HepG2 (cell line): ENCODE measurements around the gene MAGEA9B. TPM values are rescaled to one million over a fixed set of nuclear protein-coding genes. Genes with fewer than 3 reads are reported as not detected.

Source experiments
- ASH2L ChIP-seq: fragments of 300-600, 200-600 bp; sonication (generic); IDR thresholded peaks from 2 replicates; pipeline ENCODE4 v1.7.0; 2017; ENCODE audit warnings: low read depth, mild to moderate bottlenecking, moderate library complexity, mixed read lengths, low read length; ENCODE audit not compliant: insufficient read length
- ETV5 ChIP-seq: IDR thresholded peaks from 2 replicates; pipeline ENCODE4 v1.6.1; 2018; ENCODE audit warnings: missing biosample characterization, missing genetic modification reagents, inconsistent platforms, borderline replicate concordance
- FOXK1 ChIP-seq: sonication (generic); formaldehyde crosslinking; IDR thresholded peaks from 2 replicates; pipeline ENCODE4 v1.4.0; 2020; ENCODE audit warnings: low read depth, missing genetic modification reagents, borderline replicate concordance
- HNRNPL ChIP-seq: fragments of 200-400 bp; formaldehyde crosslinking; IDR thresholded peaks from 2 replicates; pipeline ENCODE4 v1.6.1; 2017; ENCODE audit warnings: mild to moderate bottlenecking, low read depth, low read length
- HOXA3 ChIP-seq: sonication (generic); formaldehyde crosslinking; IDR thresholded peaks from 2 replicates; pipeline ENCODE4 v1.5.0; 2020; ENCODE audit warnings: missing genetic modification reagents
- KMT2B ChIP-seq: IDR thresholded peaks from 2 replicates; pipeline ENCODE4 v1.6.1; 2016; ENCODE audit warnings: missing genetic modification reagents, missing compliant biosample characterization
- MAZ ChIP-seq, 2 experiments: sonication (generic) in 1 of 2; formaldehyde crosslinking in 1 of 2; IDR thresholded peaks; 2 replicates each; pipeline versions ENCODE4 v1.5.0 to v1.6.1; 2012 to 2020; ENCODE audit warnings: low read depth in 2 of 2, mild to moderate bottlenecking in 2 of 2, borderline replicate concordance in 1 of 2, improper control_type of control experiment in 1 of 2, low read length in 1 of 2, missing genetic modification reagents in 1 of 2, moderate library complexity in 1 of 2
- NBN ChIP-seq: fragments of 450-650 bp; conservative IDR thresholded peaks from 2 replicates; pipeline ENCODE4 v1.6.1; 2017
- SMARCE1 ChIP-seq: fragments of 450-650 bp; IDR thresholded peaks from 2 replicates; pipeline ENCODE4 v1.6.1; 2017; ENCODE audit warnings: borderline replicate concordance
- TP53 ChIP-seq: sonication (generic); formaldehyde crosslinking; conservative IDR thresholded peaks from 2 replicates; pipeline ENCODE4 v1.4.0; 2020; ENCODE audit warnings: missing genetic modification reagents
- ZC3H13 ChIP-seq: sonication (generic); formaldehyde crosslinking; IDR thresholded peaks from 2 replicates; pipeline ENCODE4 v1.8.1; 2023; ENCODE audit warnings: mild to moderate bottlenecking, missing genetic modification reagents, moderate library complexity
- ZFP62 ChIP-seq: sonication (generic); formaldehyde crosslinking; IDR thresholded peaks from 2 replicates; pipeline ENCODE4 v1.4.0; 2020; ENCODE audit warnings: missing genetic modification reagents
- ZIK1 ChIP-seq: sonication (generic); formaldehyde crosslinking; IDR thresholded peaks from 2 replicates; pipeline ENCODE4 v1.5.0; 2020; ENCODE audit warnings: mild to moderate bottlenecking, low read depth, missing genetic modification reagents, borderline replicate concordance
- ZNF441 ChIP-seq: sonication (generic); formaldehyde crosslinking; IDR thresholded peaks from 2 replicates; pipeline ENCODE4 v1.7.0; 2021; ENCODE audit warnings: missing genetic modification reagents, borderline replicate concordance
- ZNF549 ChIP-seq: sonication (generic); formaldehyde crosslinking; IDR thresholded peaks from 2 replicates; pipeline ENCODE4 v1.5.0; 2020; ENCODE audit warnings: missing genetic modification reagents
- ZNF761 ChIP-seq: sonication (generic); formaldehyde crosslinking; conservative IDR thresholded peaks from 2 replicates; pipeline ENCODE4 v1.4.0; 2020; ENCODE audit warnings: mild to moderate bottlenecking, missing genetic modification reagents
- polyA plus RNA-seq, 8 experiments: library from polyadenylated mRNA; depleted of rRNA in 3 of 8; stranded (reverse) in 7 of 8; unstranded in 1 of 8; fragments of >200 nt; fragmentation: Illumina TruSeq in 4 of 8; extraction: Trizol in 4 of 8; gene quantifications; 2 replicates each; pipeline versions ENCODE4 v1.2.1 to v1.2.3, GENCODE V29; 2011 to 2016; ENCODE audit warnings: low read depth in 4 of 8, missing spikeins in 1 of 8, mixed read lengths in 1 of 8; ENCODE audit not compliant: insufficient read depth in 1 of 8
- total RNA-seq, 5 experiments: library from RNA; depleted of rRNA; stranded (reverse); fragments of >200 nt; fragmentation: Illumina TruSeq; extraction: Trizol; gene quantifications; 2 replicates each; pipeline ENCODE4 v1.2.3, GENCODE V29; 2016; ENCODE audit warnings: low read depth in 1 of 5
- TF ChIP-seq, protein P1 (sequence below): sonication (generic); formaldehyde crosslinking; IDR thresholded peaks from 2 replicates; pipeline ENCODE4 v1.4.0; 2020; ENCODE audit warnings: missing genetic modification reagents
- TF ChIP-seq, protein P2 (sequence below): sonication (generic); formaldehyde crosslinking; conservative IDR thresholded peaks from 2 replicates; pipeline ENCODE4 v1.5.0; 2020; ENCODE audit warnings: missing genetic modification reagents
- TF ChIP-seq, protein P3 (sequence below): sonication (generic); formaldehyde crosslinking; IDR thresholded peaks from 2 replicates; pipeline ENCODE4 v1.5.0; 2020; ENCODE audit warnings: missing genetic modification reagents
- TF ChIP-seq, protein P4 (sequence below): sonication (generic); formaldehyde crosslinking; IDR thresholded peaks from 2 replicates; pipeline ENCODE4 v1.4.0; 2020; ENCODE audit warnings: mild to moderate bottlenecking, missing genetic modification reagents
- TF ChIP-seq, protein P5 (sequence below): sonication (generic); formaldehyde crosslinking; IDR thresholded peaks from 2 replicates; pipeline ENCODE4 v1.9.0; 2021; ENCODE audit warnings: missing genetic modification reagents, mild to moderate bottlenecking, borderline replicate concordance

The MAGEA9B gene
- total and polyA plus RNA-seq, 2 of the 13 experiments (the other 11 are each of a cell fraction or from before 2014, with no cell fraction given) = 0.07 to 0.11 TPM

DNA sequence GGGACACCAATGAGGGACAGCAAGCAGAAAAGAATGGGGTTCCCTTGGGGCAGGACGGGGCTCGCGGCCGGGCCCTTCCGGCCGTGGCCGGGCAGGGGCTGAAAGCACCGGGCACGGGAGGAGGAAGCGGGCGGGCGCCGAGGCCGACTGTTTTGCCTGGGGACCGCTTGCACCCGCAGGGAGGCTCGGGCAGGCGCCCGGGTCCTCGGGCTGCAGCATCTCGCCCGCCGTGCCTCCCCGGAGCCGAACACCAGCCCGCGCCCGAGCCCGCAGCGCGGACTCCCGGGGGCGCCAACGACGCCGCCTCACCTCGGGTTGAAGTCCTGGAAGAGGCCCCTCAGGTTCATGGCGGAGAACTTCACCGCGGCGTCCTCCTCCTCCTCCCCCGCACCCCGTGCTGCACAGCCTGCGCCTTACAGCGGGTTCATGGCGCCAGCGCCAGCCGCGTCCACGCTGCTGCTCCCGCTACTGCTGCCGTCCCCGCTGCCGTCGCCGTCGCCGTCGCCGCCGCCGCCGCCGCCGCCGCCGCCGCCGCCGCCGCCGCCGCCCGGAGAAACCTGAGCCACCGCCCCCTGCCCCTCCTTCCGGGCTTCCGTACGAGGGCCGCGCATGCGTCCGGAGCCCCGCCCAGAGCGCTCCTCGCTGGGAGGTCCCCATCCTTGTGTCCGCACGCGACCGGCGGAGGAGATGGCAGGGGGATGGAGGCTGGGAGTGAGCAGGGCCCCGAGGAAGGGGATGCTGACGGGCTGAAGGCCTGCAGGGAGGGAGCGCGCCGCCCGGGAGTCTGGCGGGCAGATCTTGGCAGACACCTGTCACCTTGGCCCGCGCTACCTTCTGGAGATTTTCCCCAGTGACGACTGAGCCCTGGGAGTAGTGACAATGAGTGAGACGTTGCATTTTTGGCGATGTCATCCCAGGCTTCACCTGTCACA lies 44.2 kb upstream of the MAGEA9B start, which contains the start of gene TMEM185A (continued):
- TF ChIP-seq, protein P1, sequence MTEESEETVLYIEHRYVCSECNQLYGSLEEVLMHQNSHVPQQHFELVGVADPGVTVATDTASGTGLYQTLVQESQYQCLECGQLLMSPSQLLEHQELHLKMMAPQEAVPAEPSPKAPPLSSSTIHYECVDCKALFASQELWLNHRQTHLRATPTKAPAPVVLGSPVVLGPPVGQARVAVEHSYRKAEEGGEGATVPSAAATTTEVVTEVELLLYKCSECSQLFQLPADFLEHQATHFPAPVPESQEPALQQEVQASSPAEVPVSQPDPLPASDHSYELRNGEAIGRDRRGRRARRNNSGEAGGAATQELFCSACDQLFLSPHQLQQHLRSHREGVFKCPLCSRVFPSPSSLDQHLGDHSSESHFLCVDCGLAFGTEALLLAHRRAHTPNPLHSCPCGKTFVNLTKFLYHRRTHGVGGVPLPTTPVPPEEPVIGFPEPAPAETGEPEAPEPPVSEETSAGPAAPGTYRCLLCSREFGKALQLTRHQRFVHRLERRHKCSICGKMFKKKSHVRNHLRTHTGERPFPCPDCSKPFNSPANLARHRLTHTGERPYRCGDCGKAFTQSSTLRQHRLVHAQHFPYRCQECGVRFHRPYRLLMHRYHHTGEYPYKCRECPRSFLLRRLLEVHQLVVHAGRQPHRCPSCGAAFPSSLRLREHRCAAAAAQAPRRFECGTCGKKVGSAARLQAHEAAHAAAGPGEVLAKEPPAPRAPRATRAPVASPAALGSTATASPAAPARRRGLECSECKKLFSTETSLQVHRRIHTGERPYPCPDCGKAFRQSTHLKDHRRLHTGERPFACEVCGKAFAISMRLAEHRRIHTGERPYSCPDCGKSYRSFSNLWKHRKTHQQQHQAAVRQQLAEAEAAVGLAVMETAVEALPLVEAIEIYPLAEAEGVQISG (CRISPR knock-in tag) = 0 out of 2 replicates have a peak, but pooled peaks have one; percentile 23
- TF ChIP-seq HNRNPL (no peak), ZC3H13 (CRISPR knock-in tag) (no peak), ETV5 (CRISPR knock-in tag) (no peak), ZNF761 (CRISPR knock-in tag) (no peak), KMT2B (no peak), HOXA3 (CRISPR knock-in tag) (0 out of 2 replicates have a peak, but pooled peaks have one; percentile 11), FOXK1 (no peak), TP53 (CRISPR knock-in tag) (no peak), ASH2L (no peak), ZFP62 (CRISPR knock-in tag) (no peak), SMARCE1 (no peak), MAZ (IDR thresholded peaks at IDR 0.05; ENCODE audit: borderline replicate concordance, low read depth, low read length) (no peak), MAZ (CRISPR knock-in tag; IDR thresholded peaks at IDR 0.05; ENCODE audit: low read depth) (peak; percentile 49; the same call in 1 of the 2 replicates), ZNF549 (CRISPR knock-in tag) (no peak), ZIK1 (CRISPR knock-in tag) (no peak), NBN (no peak), ZNF441 (CRISPR knock-in tag) (0 out of 2 replicates have a peak, but pooled peaks have one; percentile 49)
- TF ChIP-seq, protein P2, sequence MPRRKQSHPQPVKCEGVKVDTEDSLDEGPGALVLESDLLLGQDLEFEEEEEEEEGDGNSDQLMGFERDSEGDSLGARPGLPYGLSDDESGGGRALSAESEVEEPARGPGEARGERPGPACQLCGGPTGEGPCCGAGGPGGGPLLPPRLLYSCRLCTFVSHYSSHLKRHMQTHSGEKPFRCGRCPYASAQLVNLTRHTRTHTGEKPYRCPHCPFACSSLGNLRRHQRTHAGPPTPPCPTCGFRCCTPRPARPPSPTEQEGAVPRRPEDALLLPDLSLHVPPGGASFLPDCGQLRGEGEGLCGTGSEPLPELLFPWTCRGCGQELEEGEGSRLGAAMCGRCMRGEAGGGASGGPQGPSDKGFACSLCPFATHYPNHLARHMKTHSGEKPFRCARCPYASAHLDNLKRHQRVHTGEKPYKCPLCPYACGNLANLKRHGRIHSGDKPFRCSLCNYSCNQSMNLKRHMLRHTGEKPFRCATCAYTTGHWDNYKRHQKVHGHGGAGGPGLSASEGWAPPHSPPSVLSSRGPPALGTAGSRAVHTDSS (CRISPR knock-in tag) = no peak
- TF ChIP-seq, protein P3, sequence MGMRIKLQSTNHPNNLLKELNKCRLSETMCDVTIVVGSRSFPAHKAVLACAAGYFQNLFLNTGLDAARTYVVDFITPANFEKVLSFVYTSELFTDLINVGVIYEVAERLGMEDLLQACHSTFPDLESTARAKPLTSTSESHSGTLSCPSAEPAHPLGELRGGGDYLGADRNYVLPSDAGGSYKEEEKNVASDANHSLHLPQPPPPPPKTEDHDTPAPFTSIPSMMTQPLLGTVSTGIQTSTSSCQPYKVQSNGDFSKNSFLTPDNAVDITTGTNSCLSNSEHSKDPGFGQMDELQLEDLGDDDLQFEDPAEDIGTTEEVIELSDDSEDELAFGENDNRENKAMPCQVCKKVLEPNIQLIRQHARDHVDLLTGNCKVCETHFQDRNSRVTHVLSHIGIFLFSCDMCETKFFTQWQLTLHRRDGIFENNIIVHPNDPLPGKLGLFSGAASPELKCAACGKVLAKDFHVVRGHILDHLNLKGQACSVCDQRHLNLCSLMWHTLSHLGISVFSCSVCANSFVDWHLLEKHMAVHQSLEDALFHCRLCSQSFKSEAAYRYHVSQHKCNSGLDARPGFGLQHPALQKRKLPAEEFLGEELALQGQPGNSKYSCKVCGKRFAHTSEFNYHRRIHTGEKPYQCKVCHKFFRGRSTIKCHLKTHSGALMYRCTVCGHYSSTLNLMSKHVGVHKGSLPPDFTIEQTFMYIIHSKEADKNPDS = no peak
- TF ChIP-seq, protein P4, sequence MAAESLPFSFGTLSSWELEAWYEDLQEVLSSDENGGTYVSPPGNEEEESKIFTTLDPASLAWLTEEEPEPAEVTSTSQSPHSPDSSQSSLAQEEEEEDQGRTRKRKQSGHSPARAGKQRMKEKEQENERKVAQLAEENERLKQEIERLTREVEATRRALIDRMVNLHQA = no peak
- TF ChIP-seq, protein P5, sequence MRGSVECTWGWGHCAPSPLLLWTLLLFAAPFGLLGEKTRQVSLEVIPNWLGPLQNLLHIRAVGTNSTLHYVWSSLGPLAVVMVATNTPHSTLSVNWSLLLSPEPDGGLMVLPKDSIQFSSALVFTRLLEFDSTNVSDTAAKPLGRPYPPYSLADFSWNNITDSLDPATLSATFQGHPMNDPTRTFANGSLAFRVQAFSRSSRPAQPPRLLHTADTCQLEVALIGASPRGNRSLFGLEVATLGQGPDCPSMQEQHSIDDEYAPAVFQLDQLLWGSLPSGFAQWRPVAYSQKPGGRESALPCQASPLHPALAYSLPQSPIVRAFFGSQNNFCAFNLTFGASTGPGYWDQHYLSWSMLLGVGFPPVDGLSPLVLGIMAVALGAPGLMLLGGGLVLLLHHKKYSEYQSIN = no peak
